A549 (cell line): ENCODE data around the gene PRIMA1. TPM values are rescaled to one million over a fixed set of nuclear protein-coding genes. Genes with fewer than 3 reads are reported as not detected.

Source experiments
- ATAC-seq, 2 experiments: fragments of 200-7000 bp in 1 of 2; fragments of >200 bp in 1 of 2; cut with Nextera tagmentation in 1 of 2; cut with Tn5 transposase in 1 of 2; 3 replicates each; pipeline versions ENCODE4 v1.8.0 to v1.9.1; 2018 to 2020; ENCODE audit warnings: mild to moderate bottlenecking in 1 of 2, moderate library complexity in 1 of 2
- CTCF ChIA-PET: fragments of 300-600 bp; sonication (Branson Sonifier 250); formaldehyde crosslinking; extraction: SDS; loops from one replicate; lab custom pipeline; 2021; ENCODE audit warnings: antibody characterized with exemption, inconsistent platforms; lab: Yijun Ruan, JAX
- POLR2A ChIA-PET: fragments of 350-600 bp; formaldehyde crosslinking; extraction: SDS; loops from one replicate; lab custom pipeline; 2021; ENCODE audit warnings: antibody characterized with exemption, inconsistent platforms; lab: Yijun Ruan, JAX
- DNase-seq, 2 experiments: peaks; one replicate each; pipeline versions ENCODE4 v3.0.0 to v3.0.0-alpha.2; 2011 to 2016; ENCODE audit warnings: low read depth in 1 of 2, low spot score in 1 of 2
- FAIRE-seq: peaks from 2 replicates; lab custom pipeline; 2011; peaks lifted over from hg19 to GRCh38; lab: Jason Lieb, UNC
- H3K27ac ChIP-seq, 2 experiments: fragments of >200 bp; sonication (Bioruptor Twin); formaldehyde crosslinking; 3 replicates each; pipeline ENCODE4 v1.5.1; 2016 to 2017
- H3K4me1 ChIP-seq: fragments of >200 bp; sonication (Bioruptor Twin); formaldehyde crosslinking; 3 replicates; pipeline ENCODE4 v1.6.1; 2016
- H3K4me2 ChIP-seq: fragments of >200 bp; sonication (Bioruptor Twin); formaldehyde crosslinking; 3 replicates; pipeline ENCODE4 v1.6.1; 2016
- H3K4me3 ChIP-seq: fragments of >200 bp; sonication (Bioruptor Twin); formaldehyde crosslinking; 3 replicates; pipeline ENCODE4 v1.5.1; 2016
- H3K9me3 ChIP-seq: fragments of >200 bp; sonication (Bioruptor Twin); formaldehyde crosslinking; 3 replicates; pipeline ENCODE4 v1.6.1; 2016
- BCL3 ChIP-seq: fragments of >200 bp; sonication (Bioruptor Twin); formaldehyde crosslinking; IDR thresholded peaks from 3 replicates; pipeline ENCODE4 v1.6.1; 2016
- CBX2 ChIP-seq: fragments of 200-600 bp; sonication (generic); IDR thresholded peaks from 2 replicates; pipeline ENCODE4 v1.6.1; 2016; ENCODE audit warnings: low read depth, mild to moderate bottlenecking, borderline replicate concordance
- CEBPB ChIP-seq, 2 experiments: fragments of >200 bp in 1 of 2; sonication (Bioruptor Twin) in 1 of 2; formaldehyde crosslinking in 1 of 2; IDR thresholded peaks; 2 replicates each; pipeline ENCODE4 v1.6.1; 2012 to 2016
- CHD2 ChIP-seq: fragments of 150-350 bp; IDR thresholded peaks from 2 replicates; pipeline ENCODE4 v1.6.1; 2014; ENCODE audit warnings: low read length; ENCODE audit not compliant: partially characterized antibody
- CHD4 ChIP-seq: fragments of 200-600 bp; sonication (generic); IDR thresholded peaks from 2 replicates; pipeline ENCODE4 v1.6.1; 2016; ENCODE audit warnings: antibody characterized with exemption, mild to moderate bottlenecking, borderline replicate concordance
- E2F6 ChIP-seq: IDR thresholded peaks from 2 replicates; pipeline ENCODE4 v1.6.1; 2012; ENCODE audit warnings: low read depth, borderline replicate concordance
- ELK1 ChIP-seq: fragments of 150-350 bp; IDR thresholded peaks from 2 replicates; pipeline ENCODE4 v1.6.1; 2014; ENCODE audit warnings: low read depth, mild to moderate bottlenecking, low read length
- FOXS1 ChIP-seq: fragments of 250-450 bp; sonication (Bioruptor Pico); IDR thresholded peaks from 2 replicates; pipeline ENCODE4 v1.5.0; 2020; ENCODE audit warnings: mild to moderate bottlenecking, moderate library complexity
- GATA3 ChIP-seq: IDR thresholded peaks from 2 replicates; pipeline ENCODE4 v1.6.1; 2012; ENCODE audit warnings: borderline replicate concordance
- HDAC2 ChIP-seq: fragments of 200-600 bp; sonication (generic); IDR thresholded peaks from 2 replicates; pipeline ENCODE4 v1.6.1; 2016
- HEYL ChIP-seq: fragments of 250-450 bp; sonication (Bioruptor Pico); IDR thresholded peaks from 2 replicates; pipeline ENCODE4 v1.8.0; 2021; ENCODE audit warnings: mild to moderate bottlenecking, moderate library complexity
- JUNB ChIP-seq: fragments of >200 bp; sonication (Bioruptor Twin); formaldehyde crosslinking; IDR thresholded peaks from 2 replicates; pipeline ENCODE4 v1.6.1; 2016
- KDM1A ChIP-seq: fragments of 200-600 bp; sonication (generic); IDR thresholded peaks from 2 replicates; pipeline ENCODE4 v1.6.1; 2016; ENCODE audit warnings: low read depth, mild to moderate bottlenecking
- MAX ChIP-seq: IDR thresholded peaks from 2 replicates; pipeline ENCODE4 v1.6.1; 2012
- MYC ChIP-seq: IDR thresholded peaks from 2 replicates; pipeline ENCODE4 v1.6.1; 2012; ENCODE audit warnings: mild to moderate bottlenecking, inconsistent platforms, low read length, improper control_type of control experiment, borderline replicate concordance
- NFE2L2 ChIP-seq: fragments of 150-350 bp; conservative IDR thresholded peaks from 2 replicates; pipeline ENCODE4 v1.6.1; 2014; ENCODE audit warnings: low read length
- PBX3 ChIP-seq: IDR thresholded peaks from 2 replicates; pipeline ENCODE4 v1.6.1; 2012
- RAD21 ChIP-seq, 2 experiments: fragments of >200 bp in 1 of 2; sonication (Bioruptor Twin) in 1 of 2; formaldehyde crosslinking in 1 of 2; IDR thresholded peaks in 1 of 2; conservative IDR thresholded peaks in 1 of 2; 2 replicates in 1 of 2; 3 replicates in 1 of 2; pipeline ENCODE4 v1.6.1; 2012 to 2018; ENCODE audit warnings: inconsistent platforms in 1 of 2
- RFX5 ChIP-seq: fragments of 450-650 bp; IDR thresholded peaks from 2 replicates; pipeline ENCODE4 v1.7.1; 2014; ENCODE audit warnings: antibody characterized with exemption, mild to moderate bottlenecking, moderate library complexity
- SMC3 ChIP-seq: fragments of >200 bp; sonication (Bioruptor Twin); formaldehyde crosslinking; IDR thresholded peaks from 3 replicates; pipeline ENCODE4 v1.6.1; 2018; ENCODE audit warnings: inconsistent platforms
- ZFP36 ChIP-seq: fragments of 450-650 bp; IDR thresholded peaks from 2 replicates; pipeline ENCODE4 v1.6.1; 2014; ENCODE audit warnings: borderline replicate concordance; ENCODE audit not compliant: partially characterized antibody
- ZSCAN20 ChIP-seq: fragments of 250-450 bp; sonication (Bioruptor Pico); IDR thresholded peaks from 2 replicates; pipeline ENCODE4 v1.8.0; 2022; ENCODE audit warnings: mild to moderate bottlenecking, moderate library complexity
- WGBS: methylation state at CpG from one replicate; pipeline ENCODE4 v1.1.6; 2017; ENCODE audit errors: missing lambda C conversion rate; 5-methylcytosine and 5-hydroxymethylcytosine counted together
- polyA plus RNA-seq, 4 experiments: library from polyadenylated mRNA; depleted of rRNA in 3 of 4; stranded (reverse); fragments of >200 nt; fragmentation: RNase III in 1 of 4; extraction: RNeasy Plus Mini Kit Qiagen cat#74134 plus additional on column Dnase treatment in 1 of 4; gene quantifications; 2 replicates in 3 of 4; 3 replicates in 1 of 4; pipeline ENCODE4 v1.2.3, GENCODE V29; 2011 to 2017

The PRIMA1 gene
- polyA plus RNA-seq, 2 of the 4 experiments (the other 2 are of a cell fraction): 0.14 to 0.17 TPM

GRCh38 chr14:93725002-93725582, 63.2 kb downstream of the PRIMA1 start:
- TF ChIP-seq RAD21 (conservative IDR thresholded peaks at IDR 0.05 in 1 of 2, IDR thresholded peaks at IDR 0.05 in 1 of 2): no peak
- no peak for TF ChIP-seq CHD2
- TF ChIP-seq MYC: no peak
- no peak for TF ChIP-seq MAX
- no peak for TF ChIP-seq RFX5
- TF ChIP-seq NFE2L2: no peak
- no peak for TF ChIP-seq PBX3
- DNase-seq (no peak), FAIRE-seq (no peak), ATAC-seq (no peak)
- H3K4me2 ChIP-seq: no peak overlapping the region
- ChIA-PET CTCF (interaction anchor here (1.1 to 1.3 kb wide), 2 partner anchors 12 to 47 kb away, joined by 4 read pairs; no protein-coding TSS in a partner anchor), POLR2A (no interaction called here)
- WGBS: 49% methylated on average over 21 of the region's 21 CpGs
- H3K4me1 ChIP-seq: no peaks in the 10 kb centered on the region
- H3K4me3 ChIP-seq: no peak overlapping the region
- no peaks in the 10 kb centered on the region for H3K9me3 ChIP-seq
- H3K27ac ChIP-seq: no peak overlapping the region

- H3K4me2 ChIP-seq: no peak overlapping the region
- ATAC-seq (no peak), FAIRE-seq (no peak), DNase-seq (no peak)
- H3K9me3 ChIP-seq: no peaks in the 10 kb centered on the region
- H3K4me1 ChIP-seq: no peaks in the 10 kb centered on the region
- CTCF ChIA-PET: no interaction called here
- POLR2A ChIA-PET: no interaction called here
- no peak overlapping the region for H3K27ac ChIP-seq
- no peak for TF ChIP-seq ELK1
- no peak for TF ChIP-seq FOXS1 (CRISPR knock-in tag)
- no peak for TF ChIP-seq CEBPB (IDR thresholded peaks at IDR 0.05)
- no peak for TF ChIP-seq MAX
- TF ChIP-seq ZFP36: no peak
- TF ChIP-seq HEYL (CRISPR knock-in tag): no peak
- TF ChIP-seq RAD21 (conservative IDR thresholded peaks at IDR 0.05 in 1 of 2, IDR thresholded peaks at IDR 0.05 in 1 of 2): no peak
- TF ChIP-seq NFE2L2: no peak
- no peak for TF ChIP-seq ZSCAN20 (CRISPR knock-in tag)
- TF ChIP-seq JUNB: no peak
- TF ChIP-seq GATA3: no peak
- TF ChIP-seq BCL3: no peak
- TF ChIP-seq SMC3: no peak
- no peak for TF ChIP-seq CHD4
- no peak for TF ChIP-seq CBX2
- TF ChIP-seq KDM1A: no peak
- TF ChIP-seq HDAC2: no peak
- TF ChIP-seq E2F6: no peak
- 21% methylated on average over 4 of the region's 4 CpGs for WGBS
- H3K4me3 ChIP-seq: no peak overlapping the region
Measured at GRCh38 chr14:93723001-93723400, 65.3 kb downstream of the PRIMA1 start.
